GM12874 (cell line): ENCODE results near the gene SLC15A1.

Experiments used
- CTCF ChIP-seq: IDR thresholded peaks from 2 replicates; pipeline ENCODE4 v1.5.1; 2011; ENCODE audit warnings: low read depth, mild to moderate bottlenecking, control low read depth, low read length, moderate library complexity; ENCODE audit not compliant: insufficient read depth

The SLC15A1 gene

GRCh38 chr13:98672947-98673613, 79.4 kb downstream of the SLC15A1 start:
- peak; percentile 73 for TF ChIP-seq CTCF

- no peak for TF ChIP-seq CTCF
Measured at GRCh38 chr13:98668155-98668554, 84.3 kb downstream of the SLC15A1 start.

GRCh38 chr13:98665638-98665995, 86.9 kb downstream of the SLC15A1 start:
- no peak for TF ChIP-seq CTCF

GRCh38 chr13:98664924-98665637, 87.4 kb downstream of the SLC15A1 start:
- no peak for TF ChIP-seq CTCF

- TF ChIP-seq CTCF, result no peak
Measured at GRCh38 chr13:98664510-98664909, 88.0 kb downstream of the SLC15A1 start.

- TF ChIP-seq CTCF, result no peak
Measured at GRCh38 chr13:98664047-98664446, 88.4 kb downstream of the SLC15A1 start.

GRCh38 chr13:98658131-98658530, 94.3 kb downstream of the SLC15A1 start:
- no peak for TF ChIP-seq CTCF
